Fibroblast of skin of scalp (primary cell): ENCODE results near the gene CREBBP.
A peak's percentile ranks its signal among the peaks of the same experiment; 100 is the strongest.

ENCODE experiments used
- DNase-seq: peaks from one replicate; pipeline ENCODE4 v3.0.0-alpha.2; 2013

CREBBP gene

DNA sequence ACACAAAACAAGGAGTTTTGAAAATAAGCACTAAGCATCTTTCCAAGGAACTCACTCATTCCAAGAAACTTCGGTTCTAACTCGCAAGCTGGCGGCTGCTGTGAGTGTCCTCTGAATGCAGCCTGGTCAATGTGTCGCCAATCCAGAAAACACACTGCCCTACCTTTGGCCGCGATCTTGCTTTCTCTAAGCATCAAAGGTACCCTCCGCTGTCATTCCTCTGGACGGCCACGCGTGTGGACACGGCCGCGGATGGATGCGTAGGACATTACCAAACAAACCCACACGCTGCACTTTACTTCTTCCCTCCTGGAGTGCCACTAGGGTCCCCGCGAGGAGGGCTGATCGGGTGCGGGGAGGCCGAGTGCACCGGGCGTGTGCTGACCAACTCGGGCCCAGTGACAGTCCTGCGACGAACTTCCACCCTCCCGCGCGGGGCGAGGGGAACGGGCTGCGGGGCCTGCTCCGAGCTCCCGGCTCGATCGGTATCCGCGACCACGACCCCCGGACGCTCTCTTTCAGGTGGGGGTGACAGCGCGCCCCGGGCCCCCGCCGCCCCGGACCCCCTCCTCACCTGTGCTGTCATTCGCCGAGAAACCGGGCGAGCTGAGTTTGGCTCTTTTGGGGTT, 1.1 kb downstream of the CREBBP start:
- DNase-seq: no peak

DNA sequence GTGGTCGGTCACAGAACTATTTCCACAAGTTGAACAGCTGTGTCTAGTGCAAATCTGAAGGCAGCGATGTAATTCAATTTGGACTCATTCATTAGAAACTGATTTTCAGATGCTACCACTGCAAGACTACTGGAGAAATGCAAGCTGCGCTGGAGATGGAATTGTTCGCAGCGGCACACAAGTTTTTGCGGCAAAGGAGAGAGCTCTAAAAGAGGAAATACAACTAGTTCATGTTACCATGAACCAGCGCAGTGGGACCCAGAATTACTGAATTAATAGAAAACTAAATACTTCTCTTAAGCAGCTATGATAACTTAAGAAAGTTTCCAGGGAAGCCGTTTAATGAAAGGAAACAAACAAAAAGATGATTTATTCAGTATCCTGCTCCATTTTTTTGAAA, 1.9 kb downstream of the CREBBP start:
- peak; percentile 25 for DNase-seq

- peak; percentile 25 for DNase-seq
Measured at GRCh38 chr16:3876695-3877094, 3.8 kb downstream of the CREBBP start.

GRCh38 chr16:3876160-3876559, 4.4 kb downstream of the CREBBP start:
- no peak for DNase-seq

GRCh38 chr16:3874794-3875692, 5.5 kb downstream of the CREBBP start:
- DNase-seq: no peak

DNA sequence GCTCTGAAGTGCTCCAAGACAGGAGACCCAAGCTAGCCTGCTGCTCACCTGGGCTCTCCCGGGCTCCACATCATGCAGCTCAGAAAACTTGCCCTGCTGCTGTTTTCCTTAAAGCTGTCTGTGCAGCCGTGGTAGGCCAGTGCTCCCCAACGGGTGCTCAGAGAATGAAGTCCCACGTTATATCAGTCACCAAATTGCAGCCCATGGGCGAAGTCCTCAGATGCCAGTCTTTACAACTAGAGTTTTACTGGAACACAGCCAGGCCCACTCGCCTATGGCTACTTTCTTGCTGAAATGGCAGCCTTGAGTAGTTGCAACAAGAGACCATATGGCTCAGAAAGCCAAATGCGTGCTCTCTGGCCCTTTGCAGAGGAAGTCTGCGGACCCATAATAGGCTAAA, 6.3 kb downstream of the CREBBP start:
- no peak for DNase-seq

DNA sequence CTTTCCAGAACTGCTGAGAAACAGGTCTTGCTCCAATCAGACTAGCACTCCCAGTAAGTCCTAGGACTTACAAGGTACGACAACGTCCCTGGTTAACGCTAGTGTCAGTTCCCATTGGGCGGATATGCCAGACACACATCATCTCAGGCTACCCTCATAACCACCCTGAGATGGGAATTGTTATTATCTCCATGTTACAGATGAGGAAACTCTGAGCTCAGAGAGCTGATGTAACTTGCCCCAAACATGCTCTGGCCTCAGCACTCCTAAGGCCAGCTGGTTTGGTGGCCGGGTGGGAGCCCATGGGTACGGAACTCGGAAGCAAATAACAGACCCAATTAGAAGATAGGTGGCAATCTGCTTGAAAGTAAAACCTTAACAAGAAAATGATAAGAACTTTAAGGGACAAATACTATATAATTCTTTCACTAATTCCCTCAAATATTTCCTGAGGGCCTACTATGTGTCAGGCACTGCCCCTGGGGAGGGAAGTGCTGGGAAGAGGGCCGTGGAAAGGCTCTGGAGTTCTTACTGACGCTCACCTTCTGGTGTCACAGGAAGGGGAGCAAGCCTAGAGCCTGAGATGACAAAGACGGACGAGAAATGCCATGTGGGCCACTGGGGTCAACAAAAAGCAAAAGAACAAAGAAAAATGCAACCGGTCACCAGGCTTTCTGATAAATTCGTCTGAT, 6.9 kb downstream of the CREBBP start:
- peak; percentile 30 for DNase-seq

DNA sequence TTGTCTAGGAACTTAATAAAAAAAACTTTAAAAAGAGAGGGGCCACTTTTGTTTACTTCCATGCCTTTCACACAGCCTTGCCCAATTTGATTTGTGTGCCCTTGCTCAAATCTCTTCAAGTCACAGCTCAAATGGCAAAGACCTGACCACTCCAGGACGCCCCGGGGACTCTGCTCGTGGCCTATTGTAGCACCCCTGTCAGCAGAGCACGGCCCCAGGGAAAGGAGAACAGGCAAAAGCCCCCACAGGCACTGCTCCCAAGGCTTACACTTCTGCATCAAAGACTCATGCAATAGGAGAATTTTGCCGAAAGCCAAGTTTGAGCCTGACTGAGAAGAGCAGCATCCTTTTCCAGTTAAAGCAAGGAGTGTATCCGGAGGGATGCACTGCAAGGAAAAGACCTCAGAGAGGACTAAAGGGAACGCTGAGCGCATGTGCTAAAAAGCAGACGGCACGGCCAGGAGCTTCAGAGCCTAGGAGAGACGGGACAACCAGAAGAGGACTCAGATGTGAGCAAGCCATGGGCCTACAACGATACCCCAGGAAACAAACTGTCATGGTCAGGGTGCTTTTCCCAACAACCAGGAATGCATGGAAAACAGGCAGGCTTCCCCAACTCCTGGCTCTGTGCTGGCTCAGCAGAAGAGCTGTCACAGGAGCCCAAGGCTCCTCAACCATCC, 8.2 kb downstream of the CREBBP start:
- no peak for DNase-seq

DNA sequence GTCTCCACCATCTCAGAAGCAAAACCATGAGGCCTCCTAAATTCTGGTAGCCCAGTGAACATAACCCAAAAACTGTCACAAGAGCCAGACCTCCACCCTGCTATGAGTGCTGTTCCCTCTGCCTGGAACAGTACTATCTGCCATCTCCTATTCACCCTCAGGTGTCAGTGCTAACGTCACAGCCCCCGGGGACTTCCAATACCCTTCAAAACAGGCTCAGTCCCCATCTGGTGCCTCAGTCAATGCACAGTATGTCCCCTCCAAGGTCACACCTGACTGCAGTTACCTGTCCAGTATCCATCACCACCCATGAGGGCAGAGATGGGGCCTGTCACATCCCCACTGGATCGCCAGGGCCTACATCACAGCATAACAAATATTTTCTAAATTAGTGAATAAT, 11.5 kb downstream of the CREBBP start:
- DNase-seq: no peak

DNA sequence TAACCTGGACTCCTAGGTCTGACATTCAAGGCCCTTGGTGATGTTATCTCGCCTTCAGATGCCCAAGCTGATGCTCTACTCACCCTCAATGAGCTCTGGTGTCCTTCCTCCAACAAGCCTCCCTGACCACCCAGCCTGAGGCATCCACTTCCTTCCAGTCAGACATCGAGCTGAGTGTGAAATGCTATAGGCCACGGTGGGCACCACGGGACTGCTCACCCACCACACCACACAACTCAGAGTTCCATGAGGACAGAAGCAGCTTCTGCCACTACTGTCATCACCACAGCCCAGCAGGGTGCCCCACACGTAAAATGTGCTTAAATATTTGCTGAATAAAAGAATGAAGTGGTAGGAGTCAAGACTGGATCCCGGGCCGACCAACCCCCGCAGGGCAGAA, 12.0 kb downstream of the CREBBP start:
- DNase-seq: no peak

GRCh38 chr16:3866703-3867431, 13.6 kb downstream of the CREBBP start:
- DNase-seq: no peak

DNA sequence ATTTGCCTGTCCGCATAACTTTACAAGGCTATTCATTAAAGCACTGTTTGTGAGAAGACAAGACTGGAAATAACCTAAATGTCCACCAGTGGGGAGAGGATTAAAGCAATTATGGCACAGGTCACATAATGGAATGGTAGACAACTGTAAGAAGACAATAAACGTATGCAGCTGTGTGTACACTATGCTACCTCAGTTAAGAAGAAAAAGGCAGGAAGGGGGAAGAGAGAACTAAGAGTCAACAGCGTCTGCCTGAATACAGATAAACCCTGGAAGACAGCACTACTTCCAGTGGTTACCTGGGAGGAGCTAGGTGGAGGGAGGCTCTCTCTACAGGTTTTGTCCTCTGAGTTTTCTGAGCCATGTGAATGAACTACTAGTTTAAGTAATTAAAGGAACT, 15.3 kb downstream of the CREBBP start:
- no peak for DNase-seq

DNA sequence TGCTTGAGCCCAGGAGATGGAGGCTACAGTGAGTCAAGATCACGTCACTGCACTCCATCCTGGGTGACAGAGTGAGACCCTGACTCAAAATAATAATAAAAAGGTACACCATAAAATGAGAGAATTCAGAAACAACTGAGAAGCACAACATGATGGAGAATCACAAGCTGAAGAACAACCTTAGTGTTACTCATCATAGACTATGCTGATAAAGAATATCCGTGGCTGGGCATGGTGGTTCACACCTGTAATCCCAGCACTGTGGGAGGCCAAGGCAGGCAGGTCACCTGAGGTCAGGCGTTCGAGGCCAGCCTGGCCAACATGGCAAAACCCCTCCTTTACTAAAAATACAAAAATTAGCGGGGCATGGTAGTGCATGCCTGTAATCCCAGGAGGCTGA, 16.0 kb downstream of the CREBBP start:
- no peak for DNase-seq

GRCh38 chr16:3863587-3863986, 16.9 kb downstream of the CREBBP start:
- DNase-seq: no peak

- DNase-seq: peak; percentile 53
Measured at GRCh38 chr16:3861808-3862451, 18.6 kb downstream of the CREBBP start.

DNA sequence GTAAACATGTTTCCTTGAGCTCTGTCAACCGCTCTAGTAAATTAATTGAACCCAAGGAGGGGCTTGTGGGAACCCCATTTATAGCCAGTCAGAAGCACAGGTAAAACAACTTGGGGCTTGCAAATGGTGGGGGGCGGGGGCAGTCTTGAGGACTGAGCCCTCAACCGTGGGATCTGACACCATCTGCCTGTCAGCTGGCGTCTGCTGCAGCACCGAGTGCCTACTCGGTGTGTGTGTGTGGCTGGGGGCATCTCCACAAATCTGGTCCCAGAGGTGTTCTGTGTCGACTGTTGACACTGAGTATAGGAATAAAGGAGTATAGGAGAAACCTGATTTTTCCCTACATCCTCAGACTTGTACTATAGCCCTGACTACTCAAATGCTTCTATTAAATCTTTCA, 20.6 kb downstream of the CREBBP start:
- no peak for DNase-seq

- no peak for DNase-seq
Measured at GRCh38 chr16:3858801-3859200, 21.7 kb downstream of the CREBBP start.

- DNase-seq: no peak
Measured at GRCh38 chr16:3857189-3858043, 23.1 kb downstream of the CREBBP start.

GRCh38 chr16:3856367-3857141, 24.0 kb downstream of the CREBBP start:
- DNase-seq: no peak
